NCI-H2081 (cell line): Measurements from ENCODE around the gene KCNB1.
"Not testable (repeated sequence)": the region's sequence is repeated elsewhere in the genome, so short reads cannot be mapped to it uniquely, and the experiment has no call there.

Experiments used
- DNase-seq, 2 experiments: peaks; one replicate each; lab custom pipeline; 2025; lab: John Stamatoyannopoulos, UW

Gene KCNB1

DNA sequence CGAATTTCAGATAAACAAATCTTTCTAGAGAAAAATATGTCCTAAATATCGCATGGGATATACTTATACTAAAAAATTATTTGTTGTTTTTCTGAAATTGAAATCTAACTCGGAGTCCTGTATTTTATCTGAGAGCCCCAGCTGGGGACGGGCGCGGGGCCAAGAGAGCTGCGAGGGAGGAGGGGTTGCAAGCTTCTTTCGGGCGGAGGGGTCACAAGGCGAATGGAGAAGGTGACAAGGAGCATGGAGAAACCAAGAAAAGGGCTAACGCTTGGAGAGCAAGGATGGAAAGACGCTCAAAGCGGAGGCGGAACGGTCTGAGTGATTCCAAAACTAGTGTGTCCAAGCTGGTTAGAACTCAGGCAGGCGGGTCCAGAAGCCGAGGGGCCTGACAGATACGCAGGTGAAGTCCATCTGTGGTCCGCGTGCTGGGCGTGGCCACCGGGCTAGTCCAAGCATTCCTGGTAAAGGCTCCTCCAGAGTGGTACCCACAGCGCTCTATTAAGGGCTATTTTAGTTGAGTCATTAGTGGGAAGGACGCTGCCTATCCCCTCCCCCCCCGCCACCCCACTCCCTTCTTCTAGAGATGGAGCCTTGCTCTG is 163.2 kb downstream of the KCNB1 start:
- no peak for DNase-seq

DNA sequence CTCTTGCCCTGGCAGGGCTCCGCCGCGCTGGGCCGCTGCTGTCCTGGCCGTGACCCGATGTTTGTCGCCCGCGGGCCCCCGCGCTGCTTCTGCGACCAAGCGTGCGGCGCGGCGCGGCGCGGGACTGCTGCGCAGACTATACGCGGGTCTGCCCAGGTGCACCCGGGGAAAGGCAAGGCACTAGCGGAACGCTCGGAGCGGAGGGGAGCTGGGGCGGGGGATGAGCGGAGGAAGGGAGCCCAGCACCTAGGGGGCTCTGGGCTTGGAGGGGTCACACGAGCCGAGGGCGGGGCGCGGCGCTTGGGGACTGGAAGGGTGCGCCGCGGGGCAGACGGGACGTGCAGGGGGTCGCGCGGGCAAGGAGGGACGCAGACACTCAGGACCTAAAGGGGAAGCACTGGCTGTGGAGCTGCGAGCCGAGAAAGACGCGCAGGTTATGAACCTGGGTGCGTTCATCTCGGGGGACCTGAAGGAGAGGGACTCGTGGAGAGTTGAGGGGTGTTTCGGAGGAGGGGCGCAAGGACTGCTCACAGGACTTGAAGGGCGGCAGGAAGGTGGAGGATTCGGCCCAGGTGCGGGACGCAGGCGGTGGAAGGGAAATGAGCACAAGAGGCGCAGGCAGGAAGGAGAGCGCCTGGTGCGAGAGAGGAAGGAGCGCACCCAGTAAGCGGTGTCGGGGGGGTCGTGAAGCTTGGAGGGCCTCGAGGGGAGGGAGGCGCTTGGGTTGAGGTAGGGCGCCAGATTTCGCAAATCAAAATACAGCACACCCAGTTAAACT is 163.8 kb downstream of the KCNB1 start:
- DNase-seq: no peak

DNA sequence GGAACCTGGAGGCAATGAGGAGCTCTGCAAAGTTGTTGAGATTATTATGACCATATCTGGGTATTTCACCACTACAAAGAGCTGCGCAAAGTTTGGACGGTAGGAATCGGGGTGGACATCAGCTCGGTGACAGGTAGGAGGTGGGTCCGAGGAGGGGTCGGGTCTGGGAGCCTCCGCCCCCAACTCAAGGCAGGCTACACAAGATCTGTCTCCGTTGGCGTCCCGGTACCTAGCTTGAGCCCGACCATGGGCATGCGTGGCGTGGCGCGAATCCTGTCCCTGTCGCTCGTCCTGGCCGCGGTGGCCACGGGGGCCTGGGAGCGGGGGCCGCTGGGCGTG is 164.4 kb downstream of the KCNB1 start:
- no peak for DNase-seq

DNA sequence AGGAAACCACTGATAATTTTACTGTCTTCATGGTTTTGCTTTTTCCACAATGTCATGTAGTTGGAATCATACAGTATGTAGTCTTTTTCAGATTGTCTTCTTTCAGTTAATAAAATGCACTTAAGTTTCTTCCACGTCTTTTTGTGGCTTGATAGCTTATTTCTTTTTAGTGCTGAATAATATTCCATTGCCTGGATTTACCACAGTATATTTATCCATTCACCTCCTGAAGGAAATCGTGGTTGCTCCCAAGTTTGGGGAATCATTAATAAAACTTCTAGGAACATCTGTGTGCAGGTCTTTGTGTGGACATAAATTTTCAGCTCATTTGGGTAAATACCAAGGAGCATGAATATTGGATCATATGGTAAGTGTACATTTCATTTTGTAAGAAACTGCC is 165.8 kb downstream of the KCNB1 start:
- no peak for DNase-seq

DNA sequence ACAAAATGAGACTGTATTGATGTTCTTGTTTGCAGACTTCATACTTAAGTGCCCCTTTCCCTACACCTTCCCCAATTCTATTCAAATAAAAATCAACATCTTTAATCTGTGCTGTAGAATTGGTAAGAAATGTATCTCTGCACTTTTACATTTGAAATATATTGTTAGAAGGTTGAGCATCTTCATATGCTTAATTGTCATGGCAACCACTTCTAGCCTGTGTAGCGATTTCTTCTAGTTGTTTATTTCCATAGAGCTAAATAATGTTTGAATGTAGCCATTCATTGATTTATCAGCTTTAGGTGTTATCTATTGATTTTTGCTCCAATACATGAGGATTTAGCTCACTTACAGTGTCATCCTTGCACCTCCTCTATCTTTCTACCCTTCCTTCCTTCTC is 166.9 kb downstream of the KCNB1 start:
- no peak for DNase-seq

DNA sequence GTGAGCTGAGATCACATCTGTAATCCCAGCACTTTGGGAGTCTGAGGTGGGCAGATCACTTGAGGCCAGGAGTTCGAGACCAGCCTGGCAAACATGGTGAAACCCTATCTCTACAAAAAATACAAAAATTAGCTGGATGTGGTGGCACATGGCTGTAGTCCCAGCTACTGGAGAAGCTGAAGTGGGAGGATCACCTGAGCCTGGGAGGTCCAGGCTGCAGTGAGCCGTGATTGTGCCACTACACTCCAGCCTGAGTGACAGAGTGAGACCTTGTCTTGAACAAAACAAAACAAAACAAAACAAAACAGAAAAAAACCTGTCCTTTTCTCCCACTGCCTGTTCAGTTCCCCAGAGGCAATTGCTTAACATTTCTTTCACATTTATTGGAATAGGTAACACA is 168.4 kb downstream of the KCNB1 start:
- DNase-seq: not testable (repeated sequence)
